PC-9 (cell line): ENCODE data around the gene C21orf58. TPM values are rescaled to one million over a fixed set of nuclear protein-coding genes. Genes with fewer than 3 reads are reported as not detected.

Source experiments
- BruUV-seq: library from RNA; stranded (reverse); fragments of 400-500 nt; replicated peaks from 2 replicates; lab custom pipeline; 2021; lab: Mats Ljungman, UMichigan
- CTCF ChIA-PET: fragments of 300-600 bp; sonication (Branson Sonifier 250); formaldehyde crosslinking; loops from one replicate; lab custom pipeline; 2022; ENCODE audit warnings: antibody characterized with exemption; lab: Charles Lee
- POLR2A ChIA-PET: fragments of 300-600 bp; sonication (Branson Sonifier 250); formaldehyde crosslinking; loops from one replicate; lab custom pipeline; 2022; ENCODE audit warnings: antibody characterized with exemption; ENCODE audit not compliant: unreplicated experiment; lab: Charles Lee
- DNase-seq, 2 experiments: peaks; one replicate each; pipeline versions ENCODE4 v3.0.0 to v3.0.0-alpha.2; 2015 to 2022; ENCODE audit warnings: mixed read lengths in 1 of 2
- H2AFZ ChIP-seq: fragments of 200-600 bp; sonication (generic); 2 replicates; pipeline ENCODE4 v1.8.1; 2017; ENCODE audit warnings: antibody characterized with exemption
- H3F3A ChIP-seq: fragments of 200-600 bp; sonication (generic); 2 replicates; pipeline ENCODE4 v1.8.1; 2017; ENCODE audit warnings: antibody characterized with exemption, mild to moderate bottlenecking, low read depth; ENCODE audit not compliant: insufficient read depth
- H3K27ac ChIP-seq: fragments of 200-600 bp; sonication (generic); 2 replicates; pipeline ENCODE4 v1.6.1; 2016; ENCODE audit warnings: mixed run types
- H3K27me3 ChIP-seq: fragments of 200-600 bp; sonication (generic); 2 replicates; pipeline ENCODE4 v1.6.1; 2016; ENCODE audit warnings: low read depth, mixed run types; ENCODE audit not compliant: insufficient read depth
- H3K36me3 ChIP-seq: fragments of 200-600 bp; sonication (generic); 2 replicates; pipeline ENCODE4 v1.6.1; 2016; ENCODE audit warnings: low read depth, mixed run types
- H3K4me1 ChIP-seq: fragments of 200-600 bp; sonication (generic); replicated peaks from 2 replicates; pipeline ENCODE4 v1.6.1; 2016; ENCODE audit warnings: mixed run types; ENCODE audit not compliant: insufficient read depth
- H3K4me2 ChIP-seq: fragments of 200-600 bp; sonication (generic); 2 replicates; pipeline ENCODE4 v1.6.1; 2017; ENCODE audit warnings: mixed run types
- H3K4me3 ChIP-seq: fragments of 200-600 bp; sonication (generic); 2 replicates; pipeline ENCODE4 v1.6.1; 2016; ENCODE audit warnings: mixed run types
- H3K79me2 ChIP-seq: fragments of 200-600 bp; sonication (generic); 2 replicates; pipeline ENCODE4 v1.6.1; 2017; ENCODE audit warnings: low read depth, mixed run types
- H3K9me2 ChIP-seq: fragments of 200-600 bp; sonication (generic); 2 replicates; pipeline ENCODE4 v1.8.1; 2017; ENCODE audit warnings: mild to moderate bottlenecking; ENCODE audit not compliant: insufficient read depth
- H3K9me3 ChIP-seq: fragments of 200-600 bp; sonication (generic); 2 replicates; pipeline ENCODE4 v1.8.1; 2016; ENCODE audit warnings: low read depth; ENCODE audit not compliant: insufficient read depth
- H4K20me1 ChIP-seq: fragments of 200-600 bp; sonication (generic); 2 replicates; pipeline ENCODE4 v1.8.1; 2017; ENCODE audit not compliant: insufficient read depth
- EZH2 ChIP-seq: fragments of 200-600 bp; sonication (generic); IDR thresholded peaks from 2 replicates; pipeline ENCODE4 v1.8.0; 2017; ENCODE audit warnings: antibody characterized with exemption, low read depth
- intact Hi-C: fragments of 100-400 bp; cut with micrococcal nuclease; formaldehyde crosslinking; loops from one replicate; pipeline ENCODE4 v1.10.0; 2022; ENCODE audit not compliant: unreplicated experiment
- total RNA-seq: library from RNA; stranded (reverse); gene quantifications from 2 replicates; pipeline ENCODE4 v1.2.3, GENCODE V29; 2021
- TF ChIP-seq, protein P1 (sequence below): fragments of 200-600 bp; sonication (generic); conservative IDR thresholded peaks from 2 replicates; pipeline ENCODE4 v1.6.1; 2017; ENCODE audit warnings: mixed run types, antibody characterized with exemption, mild to moderate bottlenecking, moderate library complexity

Gene C21orf58
- total RNA-seq, 1 experiment from 2014 or later = 28.9 TPM

DNA sequence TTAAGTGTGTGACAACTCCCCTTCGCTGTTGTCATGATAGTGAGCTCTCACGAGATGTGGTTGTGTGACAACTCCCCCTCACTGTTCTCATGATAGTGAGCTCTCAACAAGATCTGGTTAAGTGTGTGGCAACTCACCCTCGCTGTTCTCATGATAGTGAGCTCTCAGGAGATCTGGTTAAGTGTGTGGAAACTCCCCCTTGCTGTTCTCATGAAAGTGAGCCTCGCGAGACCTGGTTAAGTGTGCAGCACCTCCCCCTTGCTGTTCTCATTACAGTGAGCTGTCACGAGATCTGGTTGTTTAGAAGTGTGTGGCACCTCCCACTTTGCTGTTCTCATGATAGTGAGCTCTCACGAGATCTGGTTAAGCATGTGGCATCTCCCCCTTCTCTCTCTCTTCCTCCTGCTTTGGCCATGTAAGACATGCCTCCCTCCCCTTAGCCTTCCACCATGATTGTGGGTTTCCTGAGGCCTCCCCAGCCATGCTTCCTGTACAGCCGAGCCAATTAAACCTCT is 70.0 kb downstream of the C21orf58 start:
- Histone ChIP-seq H3K4me2 (no peak overlapping the region), H4K20me1 (no peaks in the 10 kb centered on the region), H2AFZ (no peak overlapping the region), H3K4me1 (no peaks in the 10 kb centered on the region), H3K9me2 (no peaks in the 10 kb centered on the region), H3F3A (no peaks in the 10 kb centered on the region), H3K36me3 (no peaks in the 10 kb centered on the region; the same call in 1 of the 2 replicates), H3K27ac (no peak overlapping the region), H3K4me3 (no peak overlapping the region), H3K9me3 (no peaks in the 10 kb centered on the region), H3K79me2 (no peaks in the 10 kb centered on the region), H3K27me3 (no peaks in the 10 kb centered on the region)
- no peak for DNase-seq
- ChIA-PET CTCF (no interaction called here), POLR2A (no interaction called here)
- TF ChIP-seq, protein P1, sequence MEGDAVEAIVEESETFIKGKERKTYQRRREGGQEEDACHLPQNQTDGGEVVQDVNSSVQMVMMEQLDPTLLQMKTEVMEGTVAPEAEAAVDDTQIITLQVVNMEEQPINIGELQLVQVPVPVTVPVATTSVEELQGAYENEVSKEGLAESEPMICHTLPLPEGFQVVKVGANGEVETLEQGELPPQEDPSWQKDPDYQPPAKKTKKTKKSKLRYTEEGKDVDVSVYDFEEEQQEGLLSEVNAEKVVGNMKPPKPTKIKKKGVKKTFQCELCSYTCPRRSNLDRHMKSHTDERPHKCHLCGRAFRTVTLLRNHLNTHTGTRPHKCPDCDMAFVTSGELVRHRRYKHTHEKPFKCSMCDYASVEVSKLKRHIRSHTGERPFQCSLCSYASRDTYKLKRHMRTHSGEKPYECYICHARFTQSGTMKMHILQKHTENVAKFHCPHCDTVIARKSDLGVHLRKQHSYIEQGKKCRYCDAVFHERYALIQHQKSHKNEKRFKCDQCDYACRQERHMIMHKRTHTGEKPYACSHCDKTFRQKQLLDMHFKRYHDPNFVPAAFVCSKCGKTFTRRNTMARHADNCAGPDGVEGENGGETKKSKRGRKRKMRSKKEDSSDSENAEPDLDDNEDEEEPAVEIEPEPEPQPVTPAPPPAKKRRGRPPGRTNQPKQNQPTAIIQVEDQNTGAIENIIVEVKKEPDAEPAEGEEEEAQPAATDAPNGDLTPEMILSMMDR = no peak
- TF ChIP-seq EZH2 = no peak
- intact Hi-C loops = no loop called here
- no TSS peak for BruUV-seq

DNA sequence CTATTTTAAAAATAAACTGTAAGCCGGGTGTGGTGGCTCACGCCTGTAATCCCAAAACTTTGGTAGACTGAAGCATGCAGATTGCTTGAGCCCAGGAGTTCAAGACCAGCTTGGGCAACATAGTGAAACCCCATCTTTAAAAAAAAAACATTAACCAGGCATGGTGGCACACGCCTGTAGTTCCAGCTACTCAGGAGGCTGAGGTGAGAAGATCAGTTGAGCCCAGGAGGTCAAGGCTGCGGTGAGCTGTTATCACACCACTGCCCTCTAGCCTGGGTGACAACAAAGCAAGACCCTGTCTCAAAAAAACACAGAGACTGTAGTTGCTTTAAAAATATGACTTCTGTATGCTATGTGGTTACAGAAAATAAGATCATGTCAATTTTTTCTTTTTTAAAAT is 70.8 kb downstream of the C21orf58 start:
- TF ChIP-seq, protein P1 = no peak
- no peak for TF ChIP-seq EZH2
- Histone ChIP-seq H4K20me1 (no peaks in the 10 kb centered on the region), H3K9me3 (no peaks in the 10 kb centered on the region), H3K27ac (no peak overlapping the region), H3F3A (no peaks in the 10 kb centered on the region), H2AFZ (no peak overlapping the region), H3K4me2 (no peak overlapping the region), H3K9me2 (no peaks in the 10 kb centered on the region), H3K36me3 (no peaks in the 10 kb centered on the region; the same call in 1 of the 2 replicates), H3K79me2 (no peaks in the 10 kb centered on the region), H3K27me3 (no peaks in the 10 kb centered on the region), H3K4me1 (no peaks in the 10 kb centered on the region), H3K4me3 (no peak overlapping the region)
- BruUV-seq = no TSS peak
- DNase-seq = no peak
- ChIA-PET CTCF (no interaction called here), POLR2A (interaction anchor here (0.9 kb wide), 1 partner anchor 276 kb away, joined by 5 read pairs; no protein-coding TSS in a partner anchor)
- intact Hi-C loops = no loop called here

Other genes starting within 250 kb of the C21orf58 start
- gene COL6A2, start 225.8 kb downstream of the C21orf58 start, total RNA-seq = 22.0 and 25.7 TPM in 2 replicates
- gene FTCD, start 168.3 kb downstream of the C21orf58 start, total RNA-seq = 5.9 and 7.1 TPM in 2 replicates
- gene SPATC1L, start 139.4 kb downstream of the C21orf58 start, total RNA-seq = 31.8 and 32.7 TPM in 2 replicates
- gene LSS, start 95.1 kb downstream of the C21orf58 start, total RNA-seq = 69.0 and 92.3 TPM in 2 replicates
- gene MCM3AP, start 38.3 kb downstream of the C21orf58 start, total RNA-seq = 57.8 and 69.6 TPM in 2 replicates
- 13.8 and 17.3 TPM in 2 replicates for gene YBEY, start 37.5 kb downstream of the C21orf58 start, total RNA-seq
- gene PCNT, start 286 bp upstream of the C21orf58 start, total RNA-seq = 33.4 and 33.6 TPM in 2 replicates
- 39.9 and 44.6 TPM in 2 replicates for gene DIP2A, start 135.0 kb upstream of the C21orf58 start, total RNA-seq